ENCODE data around the gene PPP1R9B.
A peak's percentile ranks its signal among the peaks of the same experiment; 100 is the strongest.

The PPP1R9B gene

DNA sequence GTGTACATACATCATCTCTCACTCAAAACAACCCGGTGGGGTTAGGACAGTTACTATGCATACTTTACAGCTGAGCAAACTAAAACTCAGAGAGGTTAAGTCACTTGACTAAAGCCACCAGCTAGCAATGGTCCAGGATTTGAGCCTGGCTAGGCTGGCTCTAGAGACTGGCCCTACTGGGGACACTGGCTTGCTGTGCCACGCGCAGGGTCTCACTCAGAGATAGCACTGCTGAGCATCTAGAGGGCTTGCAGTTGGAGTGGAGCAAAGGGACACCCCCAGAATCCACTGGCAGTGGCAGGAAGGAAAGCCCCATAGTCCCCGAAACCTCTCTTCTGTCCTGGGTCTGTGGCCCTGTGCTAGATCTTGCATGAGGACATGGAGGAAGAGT, 31.7 kb downstream of the PPP1R9B start:
- no peak for DNase-seq (ENCODE audit: low read depth)
- no peak overlapping the region for H3K4me3 ChIP-seq (ENCODE audit: low read length)
- TF ChIP-seq, protein P1, sequence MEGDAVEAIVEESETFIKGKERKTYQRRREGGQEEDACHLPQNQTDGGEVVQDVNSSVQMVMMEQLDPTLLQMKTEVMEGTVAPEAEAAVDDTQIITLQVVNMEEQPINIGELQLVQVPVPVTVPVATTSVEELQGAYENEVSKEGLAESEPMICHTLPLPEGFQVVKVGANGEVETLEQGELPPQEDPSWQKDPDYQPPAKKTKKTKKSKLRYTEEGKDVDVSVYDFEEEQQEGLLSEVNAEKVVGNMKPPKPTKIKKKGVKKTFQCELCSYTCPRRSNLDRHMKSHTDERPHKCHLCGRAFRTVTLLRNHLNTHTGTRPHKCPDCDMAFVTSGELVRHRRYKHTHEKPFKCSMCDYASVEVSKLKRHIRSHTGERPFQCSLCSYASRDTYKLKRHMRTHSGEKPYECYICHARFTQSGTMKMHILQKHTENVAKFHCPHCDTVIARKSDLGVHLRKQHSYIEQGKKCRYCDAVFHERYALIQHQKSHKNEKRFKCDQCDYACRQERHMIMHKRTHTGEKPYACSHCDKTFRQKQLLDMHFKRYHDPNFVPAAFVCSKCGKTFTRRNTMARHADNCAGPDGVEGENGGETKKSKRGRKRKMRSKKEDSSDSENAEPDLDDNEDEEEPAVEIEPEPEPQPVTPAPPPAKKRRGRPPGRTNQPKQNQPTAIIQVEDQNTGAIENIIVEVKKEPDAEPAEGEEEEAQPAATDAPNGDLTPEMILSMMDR (IDR thresholded peaks at IDR 0.05; ENCODE audit: insufficient read depth, low read depth, low read length, missing control alignments), result no peak

DNA sequence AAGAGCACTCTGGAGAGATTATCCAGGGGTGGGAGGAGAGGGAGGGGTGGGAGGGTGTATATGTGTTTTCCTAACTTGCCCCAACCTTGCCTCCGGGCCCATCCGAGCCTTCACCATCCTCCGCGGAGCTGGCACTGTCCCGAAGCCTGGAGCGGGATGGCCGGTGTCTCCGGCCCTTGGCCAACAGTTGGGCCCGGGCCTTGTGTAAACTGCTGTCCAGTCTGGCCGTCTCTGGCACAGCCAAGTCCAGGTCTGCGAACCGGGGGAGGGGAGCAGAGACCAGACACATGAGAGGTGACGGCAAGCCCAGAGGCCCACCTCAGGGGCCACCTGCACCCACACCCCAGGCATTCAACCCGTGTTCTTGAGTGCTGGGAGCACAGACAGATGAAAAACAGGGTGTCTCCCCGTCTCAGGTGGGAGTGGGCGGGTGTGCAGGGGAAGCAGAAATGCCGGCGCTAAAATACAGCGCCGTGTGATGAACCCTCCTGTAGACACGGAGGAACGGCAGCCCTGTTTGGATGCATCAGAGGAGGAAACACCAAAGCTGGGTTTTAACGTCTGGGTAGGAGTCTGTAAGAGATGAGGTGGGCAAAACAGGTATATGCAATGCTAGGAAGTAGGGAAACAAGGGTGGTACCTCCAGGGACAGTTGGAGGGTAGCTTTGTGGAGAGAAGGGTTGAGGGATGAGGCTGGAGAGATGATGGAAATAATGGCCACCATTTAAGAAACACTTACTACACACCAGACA, 32.2 kb downstream of the PPP1R9B start:
- H3K4me3 ChIP-seq (ENCODE audit: low read length), result no peak overlapping the region
- no peak for DNase-seq (ENCODE audit: low read depth)
- TF ChIP-seq, protein P1 (IDR thresholded peaks at IDR 0.05; ENCODE audit: insufficient read depth, low read depth, low read length, missing control alignments), result no peak

DNA sequence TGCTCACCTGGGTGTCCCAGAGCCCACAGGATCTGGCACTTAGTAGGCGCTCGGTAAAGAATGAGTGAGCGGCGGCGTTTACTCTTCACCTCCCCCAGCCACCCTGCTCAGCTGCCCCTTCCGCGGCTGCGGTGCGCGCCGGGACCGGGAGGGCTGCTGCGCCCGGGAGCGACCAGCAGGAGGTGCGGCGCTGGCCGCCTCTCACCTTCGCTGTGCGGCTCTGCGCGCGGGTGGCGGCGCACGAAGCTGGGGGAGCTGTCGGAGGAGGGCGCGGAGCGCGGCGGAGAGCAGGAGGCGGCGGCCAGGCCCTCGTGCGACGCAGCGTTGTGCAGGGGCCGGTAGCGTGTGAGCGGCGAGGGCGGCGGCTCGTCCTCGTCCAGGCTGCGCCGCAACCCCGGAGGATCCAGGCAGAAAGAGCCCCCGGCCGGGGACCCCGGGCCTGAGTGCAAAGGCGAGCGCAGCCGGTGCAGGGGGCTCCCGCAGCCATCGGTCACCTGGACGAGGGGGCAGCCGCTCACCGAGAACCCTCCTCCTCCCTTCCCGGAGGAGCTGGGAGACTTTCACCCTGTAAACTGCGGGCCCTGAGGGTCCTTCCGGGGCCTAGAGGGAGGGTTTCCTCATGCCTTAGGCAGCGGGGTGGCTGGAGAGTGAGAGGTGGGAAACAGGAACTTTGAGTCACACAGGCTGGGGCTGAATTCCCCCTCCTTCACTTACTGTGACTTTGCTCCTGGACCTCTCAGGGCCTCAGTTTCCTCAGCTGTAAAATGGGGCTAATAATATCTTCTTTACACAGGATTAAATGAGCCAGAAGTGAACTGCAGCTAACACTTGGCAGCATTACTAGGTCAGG, 33.0 kb downstream of the PPP1R9B start:
- DNase-seq (ENCODE audit: low read depth), result peak; percentile 77
- TF ChIP-seq, protein P1 (IDR thresholded peaks at IDR 0.05; ENCODE audit: insufficient read depth, low read depth, low read length, missing control alignments), result peak; percentile 25
- H3K4me3 ChIP-seq (ENCODE audit: low read length), result no peak overlapping the region

DNA sequence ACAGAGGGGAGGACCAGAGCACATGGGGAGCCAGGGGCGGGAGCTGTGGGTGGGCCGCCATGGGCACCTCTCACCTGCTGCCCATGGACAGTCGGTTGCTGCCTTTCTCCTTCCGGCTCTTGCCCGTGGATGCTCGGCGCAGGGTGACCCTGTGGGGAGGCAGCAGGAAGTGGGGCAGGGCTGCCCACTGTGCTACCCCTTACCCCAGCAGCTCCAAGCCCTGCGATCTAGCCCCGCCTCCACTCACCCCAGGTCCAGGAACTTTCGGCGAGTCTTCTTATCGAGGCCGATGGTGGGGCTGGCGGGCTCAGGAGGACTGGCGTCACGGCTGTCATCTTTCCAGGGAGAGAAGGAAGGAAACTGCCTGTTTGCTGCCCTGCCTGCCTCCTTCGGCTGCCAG, 34.7 kb downstream of the PPP1R9B start:
- no peak for DNase-seq (ENCODE audit: low read depth)

DNA sequence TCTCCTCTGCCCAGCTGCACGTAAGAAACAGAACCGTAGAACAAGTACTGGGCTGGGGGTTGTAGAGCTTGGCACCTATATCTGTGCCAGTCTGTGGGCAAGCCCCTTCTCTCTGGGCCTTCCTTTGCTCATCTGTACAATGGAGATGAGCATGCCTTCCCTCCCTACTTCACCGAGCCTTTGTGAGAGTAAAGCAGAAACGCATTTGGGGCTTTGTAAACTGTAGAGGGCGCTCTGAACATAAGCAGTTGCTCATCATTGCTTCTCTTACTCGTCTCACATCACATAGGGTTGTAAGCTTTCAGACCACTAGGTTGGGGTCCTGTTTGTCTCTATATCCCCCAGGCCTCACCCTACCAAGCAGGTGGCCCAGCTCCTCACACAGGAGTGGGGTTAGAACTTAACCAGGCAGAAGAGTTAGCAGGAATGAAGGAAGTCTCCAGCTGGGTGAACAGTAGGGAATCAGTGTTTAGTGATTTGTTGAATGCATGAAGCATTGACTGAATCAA, 35.6 kb downstream of the PPP1R9B start:
- TF ChIP-seq, protein P1 (IDR thresholded peaks at IDR 0.05; ENCODE audit: insufficient read depth, low read depth, low read length, missing control alignments), result peak; percentile 82
- peak; percentile 74 for DNase-seq (ENCODE audit: low read depth)
- H3K4me3 ChIP-seq (ENCODE audit: low read length), result no peak overlapping the region

More for the DNA sequence above, 34.7 kb downstream of the PPP1R9B start:
- TF ChIP-seq, protein P1 (IDR thresholded peaks at IDR 0.05; ENCODE audit: insufficient read depth, low read depth, low read length, missing control alignments), result no peak
- no peak overlapping the region for H3K4me3 ChIP-seq (ENCODE audit: low read length)

DNA sequence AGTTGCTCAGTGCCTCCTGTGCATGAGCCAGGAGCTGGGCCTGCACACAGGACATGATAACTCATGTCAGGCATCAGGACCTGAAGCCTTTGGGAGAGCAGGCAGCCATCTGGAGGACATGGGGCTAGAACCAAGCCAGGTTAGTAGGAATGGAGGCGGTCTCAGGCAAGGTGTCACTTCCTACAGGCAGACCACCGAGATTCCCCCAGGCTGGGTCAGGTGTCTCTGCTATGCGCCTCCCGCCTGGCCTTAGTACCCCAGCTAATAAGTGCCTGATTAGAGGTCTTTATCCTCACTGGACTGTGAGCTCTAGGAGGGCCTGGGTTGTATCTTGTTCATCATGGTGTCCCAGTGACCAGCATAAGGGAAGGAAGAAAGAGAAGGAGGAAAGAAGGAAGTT, 36.1 kb downstream of the PPP1R9B start:
- TF ChIP-seq, protein P1 (IDR thresholded peaks at IDR 0.05; ENCODE audit: insufficient read depth, low read depth, low read length, missing control alignments), result no peak
- no peak for DNase-seq (ENCODE audit: low read depth)
- no peak overlapping the region for H3K4me3 ChIP-seq (ENCODE audit: low read length)

All from epithelial cell of esophagus (primary cell).